Activated CD8-positive, alpha-beta memory T cell treated with anti-CD3 and anti-CD28 coated beads for 4 hours (primary cell): ENCODE data around the gene PARP9.

Experiments used
- DNase-seq, 2 donors: peaks; one replicate each; pipeline ENCODE4 v3.0.0-alpha.2; 2020; ENCODE audit warnings: low read depth in 2 of 2

PARP9 gene

GRCh38 chr3:122564155-122564912 is at the start of gene PARP9, which contains the start of gene DTX3L:
PARP9 (minus strand) TSS chr3:122564300; CDS start chr3:122559620, 4,680 bp downstream.
DTX3L (plus strand) TSS chr3:122564338; CDS start chr3:122564427, 89 bp downstream.
- peak; percentile 78 to 81 for DNase-seq

- DNase-seq: no peak
Measured at GRCh38 chr3:122612696-122613095, 48.6 kb upstream of the PARP9 start.

GRCh38 chr3:122609798-122610559 is 45.9 kb upstream of the PARP9 start:
- no peak for DNase-seq

GRCh38 chr3:122608916-122609315 is 44.8 kb upstream of the PARP9 start:
- no peak for DNase-seq

GRCh38 chr3:122606330-122606729 is 42.2 kb upstream of the PARP9 start:
- DNase-seq: no peak

GRCh38 chr3:122603056-122603455 is 39.0 kb upstream of the PARP9 start:
- no peak for DNase-seq

GRCh38 chr3:122602011-122602710 is 38.1 kb upstream of the PARP9 start:
- DNase-seq: no peak

- DNase-seq: no peak
Measured at GRCh38 chr3:122598556-122598955, 34.5 kb upstream of the PARP9 start.

GRCh38 chr3:122598151-122598550 is 34.1 kb upstream of the PARP9 start:
- DNase-seq: no peak

- DNase-seq: no peak
Measured at GRCh38 chr3:122594025-122594424, 29.9 kb upstream of the PARP9 start.

- no peak for DNase-seq
Measured at GRCh38 chr3:122590610-122591009, 26.5 kb upstream of the PARP9 start.

GRCh38 chr3:122589297-122589696 is 25.2 kb upstream of the PARP9 start:
- DNase-seq: no peak

GRCh38 chr3:122587572-122587971 is 23.5 kb upstream of the PARP9 start:
- DNase-seq: no peak

GRCh38 chr3:122586773-122587485 is 22.8 kb upstream of the PARP9 start:
- DNase-seq: no peak

GRCh38 chr3:122586098-122586497 is 22.0 kb upstream of the PARP9 start:
- no peak for DNase-seq

- no peak for DNase-seq
Measured at GRCh38 chr3:122582390-122582789, 18.3 kb upstream of the PARP9 start.

- DNase-seq: no peak
Measured at GRCh38 chr3:122581622-122582021, 17.5 kb upstream of the PARP9 start.

- no peak for DNase-seq
Measured at GRCh38 chr3:122580470-122580869, 16.4 kb upstream of the PARP9 start.

GRCh38 chr3:122578069-122578740 is 14.1 kb upstream of the PARP9 start:
- no peak for DNase-seq

- no peak for DNase-seq
Measured at GRCh38 chr3:122577409-122578031, 13.4 kb upstream of the PARP9 start, which contains the start of gene PARP15. PARP15 (plus strand) TSS chr3:122577650; CDS start chr3:122577668, 18 bp downstream.
